HG02623 (cell line): Measurements from ENCODE around the gene RECK.
A peak's percentile ranks its signal among the peaks of the same experiment; 100 is the strongest.
"Not testable (repeated sequence)": the region's sequence is repeated elsewhere in the genome, so short reads cannot be mapped to it uniquely, and the experiment has no call there.

ENCODE experiments used
- ATAC-seq: cut with Tn5 transposase; IDR thresholded peaks from one replicate; pipeline ENCODE4 v1.9.1; 2021; ENCODE audit warnings: moderate library complexity; ENCODE audit not compliant: unreplicated experiment

The RECK gene, protein sequence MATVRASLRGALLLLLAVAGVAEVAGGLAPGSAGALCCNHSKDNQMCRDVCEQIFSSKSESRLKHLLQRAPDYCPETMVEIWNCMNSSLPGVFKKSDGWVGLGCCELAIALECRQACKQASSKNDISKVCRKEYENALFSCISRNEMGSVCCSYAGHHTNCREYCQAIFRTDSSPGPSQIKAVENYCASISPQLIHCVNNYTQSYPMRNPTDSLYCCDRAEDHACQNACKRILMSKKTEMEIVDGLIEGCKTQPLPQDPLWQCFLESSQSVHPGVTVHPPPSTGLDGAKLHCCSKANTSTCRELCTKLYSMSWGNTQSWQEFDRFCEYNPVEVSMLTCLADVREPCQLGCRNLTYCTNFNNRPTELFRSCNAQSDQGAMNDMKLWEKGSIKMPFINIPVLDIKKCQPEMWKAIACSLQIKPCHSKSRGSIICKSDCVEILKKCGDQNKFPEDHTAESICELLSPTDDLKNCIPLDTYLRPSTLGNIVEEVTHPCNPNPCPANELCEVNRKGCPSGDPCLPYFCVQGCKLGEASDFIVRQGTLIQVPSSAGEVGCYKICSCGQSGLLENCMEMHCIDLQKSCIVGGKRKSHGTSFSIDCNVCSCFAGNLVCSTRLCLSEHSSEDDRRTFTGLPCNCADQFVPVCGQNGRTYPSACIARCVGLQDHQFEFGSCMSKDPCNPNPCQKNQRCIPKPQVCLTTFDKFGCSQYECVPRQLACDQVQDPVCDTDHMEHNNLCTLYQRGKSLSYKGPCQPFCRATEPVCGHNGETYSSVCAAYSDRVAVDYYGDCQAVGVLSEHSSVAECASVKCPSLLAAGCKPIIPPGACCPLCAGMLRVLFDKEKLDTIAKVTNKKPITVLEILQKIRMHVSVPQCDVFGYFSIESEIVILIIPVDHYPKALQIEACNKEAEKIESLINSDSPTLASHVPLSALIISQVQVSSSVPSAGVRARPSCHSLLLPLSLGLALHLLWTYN

DNA sequence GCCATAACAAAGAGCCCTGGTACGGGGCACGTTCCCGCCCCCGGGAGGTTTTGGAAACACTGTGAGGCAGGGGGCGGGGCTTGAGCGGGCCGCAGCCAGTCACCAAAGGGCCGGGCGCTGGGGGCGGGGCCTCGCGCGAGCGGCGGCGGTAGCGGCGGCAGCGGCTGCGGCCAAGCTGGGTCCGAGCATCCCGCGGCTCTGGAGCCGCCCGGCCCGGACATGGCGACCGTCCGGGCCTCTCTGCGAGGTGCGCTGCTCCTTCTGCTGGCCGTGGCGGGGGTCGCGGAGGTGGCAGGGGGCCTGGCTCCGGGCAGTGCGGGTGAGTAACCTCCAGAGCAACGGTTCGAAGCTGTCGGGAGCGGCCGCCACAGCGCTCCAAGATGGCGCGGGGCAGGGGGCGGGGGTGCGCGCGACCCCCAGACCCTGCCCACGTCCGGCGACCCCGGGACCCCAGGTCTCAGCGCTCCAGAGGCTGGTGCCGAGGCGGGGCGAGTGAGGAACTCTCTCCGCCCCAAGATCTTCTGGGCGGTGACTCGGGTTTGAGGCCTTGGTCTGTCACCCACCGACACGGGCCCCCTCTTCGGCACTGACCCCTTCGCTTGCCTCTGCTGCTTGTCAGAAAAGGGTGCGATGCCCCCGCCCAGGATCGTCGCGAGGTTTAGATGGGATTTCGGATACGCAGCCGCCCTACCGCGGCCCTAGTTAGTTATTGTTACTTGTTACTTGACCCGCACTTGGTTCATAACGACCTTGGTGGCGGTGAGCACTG, at the start of gene RECK:
Gene RECK, plus strand, starts transcription at position 134 of the 769 bp plus-strand sequence. Its CDS starts 86 bp downstream, at position 220.
- ATAC-seq = peak; percentile 69

DNA sequence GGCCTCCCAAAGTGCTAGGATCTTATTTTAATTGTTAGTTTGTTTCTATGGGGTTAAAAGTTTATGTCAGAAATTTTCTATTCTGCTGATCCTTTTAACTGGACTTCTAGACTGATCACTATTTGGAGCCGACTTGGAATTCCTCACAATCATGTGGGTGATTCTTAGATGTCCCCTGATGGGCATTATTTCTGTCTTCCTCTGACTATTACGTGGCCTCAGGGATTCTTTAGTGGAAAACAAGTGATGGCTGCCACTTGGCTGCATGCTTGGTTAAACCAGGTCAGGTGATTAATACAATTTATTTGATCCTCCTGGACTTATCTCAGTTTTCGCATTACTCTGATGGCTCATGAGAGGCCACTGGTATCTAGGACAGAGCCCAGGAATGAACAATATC, 46.6 kb upstream of the RECK start:
- no peak for ATAC-seq

DNA sequence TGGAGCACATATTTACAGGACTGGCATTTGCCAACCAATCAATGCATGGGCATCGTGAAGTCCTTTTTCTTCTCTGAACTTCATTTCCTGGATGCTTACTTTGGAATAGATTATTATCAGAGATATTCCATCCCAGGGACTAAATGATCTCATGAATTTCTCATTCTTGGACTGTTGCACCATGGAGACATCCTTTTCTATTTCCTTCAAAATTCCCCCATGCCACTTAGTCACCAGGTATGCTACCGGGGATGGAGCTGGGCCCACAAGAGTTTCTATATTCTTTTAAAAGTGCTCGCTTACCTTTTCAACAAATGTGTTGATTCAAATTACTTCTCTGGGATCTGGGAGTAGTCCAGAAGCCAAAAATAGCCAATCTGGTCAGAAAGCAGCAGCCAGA, 43.6 kb upstream of the RECK start:
- not testable (repeated sequence) for ATAC-seq

DNA sequence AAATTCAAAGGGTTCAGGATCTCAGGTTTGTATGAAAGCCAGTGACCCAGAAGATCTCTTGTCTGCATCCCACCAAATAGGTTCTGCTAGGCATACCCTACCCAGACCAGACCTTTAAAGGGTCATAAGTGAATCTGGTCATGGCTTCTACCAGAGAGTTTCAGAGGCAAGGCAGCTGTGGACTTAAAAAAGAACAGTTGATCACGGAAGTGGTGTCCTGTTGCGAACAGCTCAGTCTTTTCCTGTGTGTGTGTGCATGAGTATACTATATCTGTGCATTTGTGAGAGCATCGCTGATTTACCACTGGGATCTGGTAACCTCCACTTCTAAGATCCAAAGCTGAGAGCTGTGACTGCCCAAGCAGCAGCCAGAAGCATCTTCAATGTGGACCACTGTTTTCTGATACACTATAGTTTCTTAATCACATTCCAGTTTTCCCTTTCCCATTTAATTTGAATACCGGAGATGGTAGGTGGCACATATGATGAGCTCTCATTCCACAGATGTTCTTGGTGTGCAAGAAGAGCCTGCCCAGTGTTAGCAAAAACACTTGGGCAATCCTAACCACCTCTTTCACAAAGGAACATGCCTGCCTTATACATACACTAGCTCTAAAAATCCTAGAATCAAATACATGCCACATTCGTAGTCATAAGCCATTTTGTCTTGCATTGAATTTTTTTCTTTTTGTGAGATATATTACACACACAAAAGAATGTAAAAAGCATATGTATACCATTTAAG, 42.6 kb upstream of the RECK start:
- ATAC-seq = no peak

DNA sequence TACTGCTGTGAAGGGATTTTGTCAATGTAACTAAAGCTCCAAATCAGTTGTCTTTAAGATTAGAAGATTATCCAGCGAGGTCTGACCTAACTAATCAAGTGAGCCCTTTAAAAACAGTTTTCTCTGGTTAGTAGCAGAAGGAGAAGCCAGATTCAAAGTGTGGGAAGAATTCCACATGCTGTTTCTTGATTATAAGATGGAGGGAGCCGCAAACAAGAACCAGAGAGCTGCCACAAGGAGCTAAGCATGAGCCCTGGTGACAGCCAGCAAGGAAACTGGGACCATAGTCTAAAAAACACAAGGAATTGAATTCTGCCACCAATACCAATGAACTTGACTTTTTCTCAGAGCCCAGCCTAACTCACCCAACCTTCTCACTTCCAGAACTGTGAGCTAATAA, 41.8 kb upstream of the RECK start:
- no peak for ATAC-seq

DNA sequence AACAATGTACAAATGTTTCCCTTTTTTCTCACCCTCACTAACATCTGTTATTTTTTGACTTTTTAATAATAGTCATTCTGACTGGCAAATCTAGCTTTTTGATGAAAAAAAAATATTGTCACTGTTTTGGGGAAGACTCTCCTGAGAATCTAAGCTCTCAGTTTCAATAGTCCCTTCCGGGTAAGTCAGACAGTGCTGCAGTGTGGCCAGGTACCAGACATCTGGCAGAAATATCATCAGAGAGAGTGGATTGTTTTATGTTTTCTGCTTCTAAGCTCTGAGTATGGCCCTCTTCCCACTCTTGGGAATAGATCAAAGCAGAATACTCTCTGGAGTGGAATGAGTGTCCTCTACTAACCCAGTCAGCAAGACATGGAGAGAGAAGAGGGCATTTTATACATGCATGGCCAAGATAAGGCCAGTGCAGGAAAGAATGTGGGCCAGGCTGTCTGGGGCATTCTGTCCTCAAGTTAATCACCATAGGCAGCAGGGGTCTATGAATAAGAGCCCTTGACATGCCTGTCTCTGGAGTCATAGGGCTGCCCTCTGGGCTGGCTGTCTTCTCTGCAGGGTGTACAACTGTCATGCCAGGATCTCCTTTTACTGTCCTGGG, 40.2 kb upstream of the RECK start:
- no peak for ATAC-seq

DNA sequence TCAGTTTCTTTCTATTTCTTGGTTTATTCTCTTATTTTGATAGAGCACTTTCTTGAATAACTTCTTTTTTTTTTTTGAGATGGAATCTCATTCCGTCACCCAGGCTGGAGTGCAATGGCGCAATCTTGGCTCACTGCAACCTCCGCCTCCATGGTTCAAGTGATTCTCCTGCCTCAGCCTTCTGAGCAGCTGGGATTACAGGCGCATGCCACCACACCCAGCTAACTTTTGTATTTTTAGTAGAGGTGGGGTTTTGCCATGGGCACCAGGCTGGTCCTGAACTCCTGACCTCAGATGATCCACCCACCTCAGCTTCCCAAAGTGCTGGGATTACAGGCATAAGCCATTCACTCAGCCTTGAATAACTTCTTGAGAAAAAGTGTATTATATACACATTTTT, 39.7 kb upstream of the RECK start:
- ATAC-seq = not testable (repeated sequence)

DNA sequence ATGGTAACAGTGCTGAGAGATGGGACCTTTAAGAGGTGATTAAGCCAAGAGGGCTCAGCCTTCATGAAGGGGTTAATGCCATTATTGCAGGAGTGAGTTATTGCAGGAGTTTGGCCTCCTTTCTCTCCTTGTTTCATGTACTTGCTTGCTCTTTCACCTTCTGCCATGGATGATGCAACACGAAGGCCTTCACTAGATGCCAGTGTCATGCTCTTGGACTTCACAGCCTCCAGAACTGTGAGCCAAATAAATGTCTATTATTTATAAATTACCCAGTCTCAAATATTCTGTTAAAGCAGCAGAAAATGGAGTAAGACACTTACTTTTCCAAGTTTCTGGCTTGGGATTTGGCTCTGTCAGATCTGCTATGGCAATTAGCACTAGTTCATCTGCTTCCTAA, 38.4 kb upstream of the RECK start:
- ATAC-seq = no peak

DNA sequence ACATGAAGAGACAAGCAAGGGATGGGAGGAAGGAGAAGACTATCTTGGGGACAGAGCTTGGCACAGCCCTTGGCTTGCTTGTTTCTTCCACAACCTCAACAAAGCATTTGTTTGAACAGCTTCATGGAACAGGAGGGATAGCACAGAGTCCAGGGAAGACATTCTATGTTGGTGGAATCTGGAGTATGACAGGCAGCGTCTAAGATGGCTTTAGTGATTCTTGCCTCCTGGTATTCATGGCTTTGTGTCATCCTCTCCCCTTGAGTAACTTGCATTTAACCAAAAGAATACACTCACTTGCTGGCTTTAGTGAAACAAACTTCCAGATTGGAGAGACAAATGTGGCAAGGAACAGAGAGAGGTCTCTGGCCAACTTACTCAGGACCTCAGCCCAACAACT, 30.8 kb upstream of the RECK start:
- ATAC-seq = no peak

DNA sequence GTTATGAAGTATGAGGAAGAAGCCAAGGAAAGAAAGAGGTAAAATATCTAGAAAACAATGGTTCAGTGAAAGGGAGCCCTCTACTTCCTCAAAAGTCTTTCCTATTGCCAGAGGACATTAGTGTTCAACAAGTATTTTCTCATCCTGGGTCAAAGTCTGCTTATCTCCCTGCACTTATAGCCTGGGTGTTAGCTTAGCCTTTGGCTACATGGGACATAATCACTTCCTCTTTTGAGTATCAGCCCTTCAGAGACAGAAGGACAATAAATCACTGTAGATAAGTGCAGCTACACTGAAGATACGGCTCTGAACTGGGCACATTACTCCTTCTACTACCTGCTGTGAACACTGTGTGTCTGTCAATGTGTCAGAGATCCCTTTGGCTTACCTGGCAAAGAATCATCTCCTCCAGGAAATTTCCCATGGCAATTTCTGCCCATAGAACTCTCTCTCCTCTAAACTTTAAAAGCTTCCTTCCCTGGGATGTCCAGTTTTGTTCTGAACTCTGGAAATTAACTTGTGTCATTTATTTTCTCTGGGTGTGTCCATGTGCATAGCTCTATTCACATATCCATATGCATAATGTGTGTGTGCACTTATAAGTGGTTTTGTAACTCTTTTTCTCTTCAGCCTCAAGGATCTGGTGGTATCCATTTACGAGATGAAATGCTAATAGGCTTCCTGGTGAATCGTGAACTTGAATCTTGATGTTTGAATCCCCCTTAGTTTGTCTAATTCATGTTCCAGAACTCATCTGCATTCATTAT, 30.0 kb upstream of the RECK start:
- no peak for ATAC-seq

DNA sequence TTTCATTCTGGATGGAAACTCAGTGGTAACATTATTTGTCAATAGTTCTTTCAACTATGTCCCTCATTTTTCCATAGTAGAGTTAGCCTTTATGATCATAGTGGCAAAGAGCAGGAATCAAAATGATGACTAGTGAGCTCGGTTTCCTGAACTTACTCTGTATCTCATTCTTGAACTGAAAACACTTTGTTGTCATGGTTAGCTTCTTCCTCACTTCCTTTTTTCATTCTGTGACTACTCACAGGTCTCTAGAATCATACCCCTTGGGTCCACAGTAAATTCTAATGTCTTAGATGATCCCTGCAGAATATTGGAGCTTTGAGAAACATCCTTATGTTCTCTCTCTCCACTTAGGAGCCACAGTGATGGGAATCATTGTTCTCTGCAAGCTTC, 29.4 kb upstream of the RECK start:
- no peak for ATAC-seq

DNA sequence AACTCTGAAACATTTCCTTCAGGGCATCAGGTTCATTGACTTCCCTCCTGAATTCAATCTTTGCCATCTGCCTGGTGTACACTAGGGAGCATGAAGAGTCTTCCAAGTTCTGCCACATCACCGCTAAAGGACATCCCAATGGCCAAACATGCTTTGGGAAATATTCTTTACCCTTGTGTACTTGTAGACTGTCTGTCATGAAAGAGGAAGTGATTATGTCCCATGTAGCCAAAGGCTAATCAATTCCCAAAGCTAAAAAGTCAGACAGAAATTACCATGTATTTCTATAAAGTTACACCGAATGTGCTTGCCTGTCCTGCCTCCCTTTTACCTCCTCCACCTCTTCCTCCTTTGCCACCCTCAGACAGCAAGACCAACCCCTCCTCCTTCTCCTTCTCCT, 28.9 kb upstream of the RECK start:
- ATAC-seq = no peak

DNA sequence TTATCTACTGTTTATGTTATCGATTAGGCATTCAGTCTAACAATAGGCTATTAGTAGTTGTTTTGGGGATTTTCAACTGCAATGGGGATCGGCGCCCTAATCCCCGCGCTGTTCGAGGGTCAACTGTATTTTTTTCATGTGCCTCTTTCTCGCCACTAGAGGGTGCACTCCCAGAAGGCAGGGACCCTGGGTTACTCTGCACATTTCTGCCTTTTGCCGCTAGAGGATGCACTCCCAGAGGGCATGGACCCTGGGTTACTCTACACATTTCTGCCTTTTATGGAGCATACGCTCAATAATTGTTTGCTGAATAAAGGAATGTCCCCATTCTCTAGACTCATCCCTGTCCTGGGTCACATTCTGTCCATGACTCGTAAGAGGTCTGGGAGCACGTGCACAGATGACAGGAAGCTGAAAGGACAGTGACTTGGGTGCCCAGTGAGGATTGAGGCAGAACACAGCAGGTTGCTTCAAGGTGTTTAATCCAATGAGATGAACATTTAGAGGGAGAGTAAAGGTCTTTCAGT, 27.9 kb upstream of the RECK start:
- ATAC-seq = no peak

DNA sequence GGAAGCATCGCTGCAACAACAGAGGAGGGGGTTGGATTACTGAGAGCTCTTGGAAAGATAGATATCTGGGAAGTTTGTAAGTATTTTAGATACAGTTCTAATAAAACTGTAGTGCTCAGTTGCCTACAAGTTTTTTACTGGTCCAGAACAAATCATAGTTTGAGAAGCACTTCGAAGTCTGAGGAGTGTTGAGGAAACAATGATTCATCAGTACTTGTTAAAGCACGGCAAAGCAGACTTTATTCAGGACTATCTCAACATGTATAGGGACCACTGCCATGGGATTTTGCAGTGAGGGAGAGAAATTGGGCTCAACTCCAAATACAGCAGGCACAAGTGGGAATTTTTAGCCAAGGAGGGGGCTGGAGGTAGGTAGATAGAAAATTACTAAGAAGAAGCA, 25.3 kb upstream of the RECK start:
- no peak for ATAC-seq

DNA sequence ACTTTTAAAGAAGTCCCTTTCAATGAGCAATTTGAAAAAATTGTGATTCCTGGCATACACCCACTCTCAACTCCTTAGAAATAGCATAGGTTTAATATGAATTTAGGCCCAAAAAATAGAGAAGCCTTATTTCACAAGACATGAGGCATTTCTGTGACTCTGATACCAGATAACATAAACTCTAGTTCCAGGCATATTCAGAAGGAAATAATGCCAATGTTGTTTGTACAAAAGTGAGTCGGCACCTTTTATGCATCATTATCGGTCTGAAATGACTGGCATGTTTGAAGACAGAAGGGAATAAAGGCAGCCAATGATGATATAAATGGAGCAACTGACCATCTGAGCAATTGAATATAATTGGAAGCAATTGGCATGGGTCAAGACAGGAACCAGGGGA, 19.4 kb upstream of the RECK start:
- no peak for ATAC-seq

DNA sequence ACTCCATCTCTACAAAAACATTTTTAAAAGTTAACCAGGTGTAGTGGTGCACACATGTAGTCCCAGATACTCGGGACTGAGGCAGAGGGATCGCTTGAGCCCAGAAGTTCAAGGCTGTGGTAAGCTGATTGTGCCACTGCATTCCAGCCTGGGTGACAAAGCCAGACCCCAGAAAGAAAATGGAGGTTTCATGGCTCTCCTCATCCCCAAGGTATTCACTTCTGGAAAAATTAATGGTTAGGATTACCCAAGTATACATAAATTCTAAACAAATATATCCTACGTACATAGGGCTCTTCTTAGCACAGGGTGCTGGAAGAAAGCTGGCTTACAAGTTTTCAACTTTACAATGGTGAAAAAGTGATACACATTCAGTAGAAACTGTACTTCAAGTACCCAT, 18.6 kb upstream of the RECK start:
- no peak for ATAC-seq

DNA sequence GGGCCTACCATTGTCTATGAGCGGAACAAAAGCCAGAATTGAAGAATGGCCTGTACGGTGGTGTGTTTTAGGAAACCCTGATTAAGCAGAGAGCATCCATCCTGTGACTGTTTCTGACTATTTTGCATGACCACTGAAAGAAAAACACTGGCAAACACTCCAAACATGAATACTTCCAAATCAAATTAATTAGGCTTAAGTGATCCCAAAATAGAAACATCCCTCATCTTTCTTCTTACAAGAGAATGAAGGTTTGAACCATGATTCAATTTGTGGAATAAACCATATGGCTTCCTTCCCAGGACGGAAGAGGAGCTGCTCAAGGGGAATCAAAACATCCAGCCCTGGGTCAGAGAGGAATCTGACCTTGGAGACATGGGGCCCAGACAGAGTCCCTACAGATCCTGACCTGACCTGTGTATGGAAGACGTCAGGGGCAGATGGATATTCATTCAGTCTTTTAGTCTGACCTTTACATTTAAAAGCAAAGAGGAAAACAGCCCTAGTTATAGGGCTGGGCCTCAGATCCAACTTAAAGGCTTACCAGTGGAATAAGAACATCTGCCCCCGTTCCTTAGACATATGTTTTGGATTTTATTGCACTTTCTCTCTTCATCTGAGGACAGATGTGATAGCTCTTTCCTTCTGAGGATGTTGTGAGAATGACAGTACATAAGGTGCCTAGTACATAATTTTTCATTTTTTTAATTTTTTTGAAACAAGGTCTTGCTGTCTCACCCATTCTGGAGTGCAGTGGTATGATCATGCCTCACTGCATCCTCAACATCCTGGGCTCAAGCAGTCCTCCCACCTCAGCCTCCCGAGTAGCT, 17.6 kb upstream of the RECK start:
- ATAC-seq = no peak

DNA sequence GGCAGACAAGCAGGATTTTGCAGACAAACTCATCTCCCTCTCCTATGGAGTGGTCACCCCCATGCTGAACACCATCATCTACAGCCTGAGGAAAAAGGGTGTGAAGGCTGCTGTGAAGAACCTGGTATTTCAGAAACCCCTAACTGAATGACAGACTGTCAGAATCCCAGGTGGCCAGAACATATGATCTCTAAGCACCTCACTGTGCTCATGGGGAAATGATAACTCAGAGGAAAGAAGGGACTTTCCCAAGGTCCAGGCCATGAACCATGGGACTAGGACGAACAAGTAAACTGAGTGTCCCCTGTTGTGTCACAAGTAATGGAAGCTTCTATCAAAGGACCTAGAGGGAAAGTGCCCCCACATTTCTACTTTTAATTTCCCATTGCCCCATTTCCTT, 14.7 kb upstream of the RECK start:
- ATAC-seq = no peak
